Upper lobe of left lung (tissue), 6 donors: ENCODE results near the gene STX8. TPM values are rescaled to one million over a fixed set of nuclear protein-coding genes. Genes with fewer than 3 reads are reported as not detected.
A peak's percentile ranks its signal among the peaks of the same experiment; 100 is the strongest.

ENCODE experiments used
- ATAC-seq, 2 donors: fragments of 200-7000 bp; cut with Tn5 transposase; one replicate each; pipeline ENCODE4 v1.9.1; 2022; ENCODE audit warnings: mild to moderate bottlenecking in 2 of 2, moderate library complexity in 2 of 2; ENCODE audit not compliant: low FRiP score in 2 of 2
- DNase-seq, 2 donors: peaks; one replicate each; pipeline ENCODE4 v3.0.0-alpha.2; 2019 to 2020
- H3K27ac ChIP-seq, 4 donors: fragments of 200-600 bp; sonication (generic); one replicate each; pipeline ENCODE4 v1.5.1; 2016 to 2019
- H3K27me3 ChIP-seq, 4 donors: fragments of 200-600 bp; sonication (generic); one replicate each; pipeline ENCODE4 v1.5.1; 2017 to 2019
- H3K36me3 ChIP-seq, 4 donors: fragments of 200-600 bp; sonication (generic); one replicate each; pipeline ENCODE4 v1.5.1; 2016 to 2019
- H3K4me1 ChIP-seq, 4 donors: fragments of 200-600 bp; sonication (generic); one replicate each; pipeline ENCODE4 v1.5.1; 2018 to 2019
- H3K4me3 ChIP-seq, 4 donors: fragments of 200-600 bp; sonication (generic); one replicate each; pipeline ENCODE4 v1.5.1; 2017 to 2019; ENCODE audit warnings: mild to moderate bottlenecking in 2 of 4, moderate library complexity in 1 of 4
- H3K9me3 ChIP-seq, 4 donors: fragments of 200-600 bp; sonication (generic); one replicate each; pipeline ENCODE4 v1.5.1; 2018 to 2019
- EP300 ChIP-seq, 4 donors: sonication (generic); formaldehyde crosslinking; IDR thresholded peaks; one replicate each; pipeline ENCODE4 v1.5.1; 2017; ENCODE audit warnings: antibody characterized with exemption in 4 of 4, control low read depth in 2 of 4
- POLR2A ChIP-seq, 4 donors: fragments of 450-650 bp; IDR thresholded peaks; one replicate each; pipeline ENCODE4 v1.5.1; 2016 to 2017; ENCODE audit warnings: antibody characterized with exemption in 4 of 4, mild to moderate bottlenecking in 2 of 4
- POLR2AphosphoS5 ChIP-seq, 2 donors: sonication (generic); formaldehyde crosslinking; IDR thresholded peaks; one replicate each; pipeline ENCODE4 v1.5.1; 2017; ENCODE audit warnings: antibody characterized with exemption in 2 of 2
- WGBS, 2 donors: methylation state at CpG; one replicate each; pipeline ENCODE4 v1.1.5; 2017 to 2018; 5-methylcytosine and 5-hydroxymethylcytosine counted together
- total RNA-seq, 6 donors: library from RNA; depleted of rRNA in 4 of 6; stranded (reverse); fragments of >200 nt in 4 of 6; gene quantifications; one replicate each; pipeline versions ENCODE4 v1.1.0 to v1.2.1, GENCODE V29; 2016 to 2021
- TF ChIP-seq, protein P1 (sequence below), 6 experiments: fragments of 450-650 bp in 4 of 6; fragments of 200-600 bp in 2 of 6; sonication (generic) in 2 of 6; IDR thresholded peaks; one replicate each; pipeline ENCODE4 v1.5.1; 2016 to 2019; ENCODE audit warnings: antibody characterized with exemption in 6 of 6
- donor health status: DM: no; HTN: no; CAD: no; lungs with moderate emphysema.
- donor health status: DM: no; HTN: yes; CAD: no; lungs with severe emphysema.

STX8 gene
- total RNA-seq, 6 donors from 2014 or later, result 39.2 to 138 (median 52.3) TPM

DNA sequence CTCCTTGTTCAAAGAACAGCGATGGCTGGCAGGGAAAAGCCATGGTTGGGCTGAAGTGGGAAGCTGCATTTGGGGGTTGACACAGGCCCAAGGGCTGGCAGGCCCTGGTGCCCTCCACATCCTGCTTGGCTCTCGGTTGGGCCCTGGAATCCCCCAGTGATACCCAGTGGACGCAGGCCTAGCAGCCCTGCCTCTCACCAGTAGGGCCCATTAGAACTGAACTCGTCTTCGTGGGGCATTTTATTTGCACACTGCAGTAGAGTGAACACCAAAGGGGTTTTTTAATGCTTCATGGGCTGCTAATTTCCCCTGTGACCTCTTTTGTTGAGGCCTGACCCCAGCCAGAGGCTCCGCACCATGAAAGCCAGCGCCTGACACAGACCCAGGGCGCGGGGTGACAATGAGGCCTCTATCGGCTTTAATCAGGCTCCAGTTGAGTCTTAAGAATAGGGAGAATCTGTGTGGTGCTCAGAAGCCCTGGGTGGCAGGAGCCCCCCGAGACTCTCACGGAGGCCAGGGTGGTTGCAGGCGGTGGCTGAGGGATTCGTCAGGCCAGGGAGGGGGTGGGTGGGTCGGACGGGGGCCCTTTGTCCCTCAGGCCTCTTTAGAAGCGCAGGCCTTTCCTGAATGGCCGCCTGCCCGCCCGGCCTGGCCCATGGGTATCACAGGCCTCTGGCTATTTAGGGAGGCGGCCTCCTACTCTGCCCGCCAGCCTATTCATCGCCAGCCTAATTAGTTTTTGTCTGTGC, 355.0 kb downstream of the STX8 start:
- H3K4me3 ChIP-seq, result no peak overlapping the region
- 91 to 92% methylated on average over 22 to 23 of the region's 23 CpGs for WGBS, 2 donors
- no peak for DNase-seq
- peaks cover 0 to 11% (median 5%) of the 10 kb centered on the region in 4 donors for H3K9me3 ChIP-seq
- TF ChIP-seq POLR2AphosphoS5 (IDR thresholded peaks at IDR 0.05) (no peak), EP300 (IDR thresholded peaks at IDR 0.05) (no peak), POLR2A (IDR thresholded peaks at IDR 0.05) (no peak)
- TF ChIP-seq, protein P1, sequence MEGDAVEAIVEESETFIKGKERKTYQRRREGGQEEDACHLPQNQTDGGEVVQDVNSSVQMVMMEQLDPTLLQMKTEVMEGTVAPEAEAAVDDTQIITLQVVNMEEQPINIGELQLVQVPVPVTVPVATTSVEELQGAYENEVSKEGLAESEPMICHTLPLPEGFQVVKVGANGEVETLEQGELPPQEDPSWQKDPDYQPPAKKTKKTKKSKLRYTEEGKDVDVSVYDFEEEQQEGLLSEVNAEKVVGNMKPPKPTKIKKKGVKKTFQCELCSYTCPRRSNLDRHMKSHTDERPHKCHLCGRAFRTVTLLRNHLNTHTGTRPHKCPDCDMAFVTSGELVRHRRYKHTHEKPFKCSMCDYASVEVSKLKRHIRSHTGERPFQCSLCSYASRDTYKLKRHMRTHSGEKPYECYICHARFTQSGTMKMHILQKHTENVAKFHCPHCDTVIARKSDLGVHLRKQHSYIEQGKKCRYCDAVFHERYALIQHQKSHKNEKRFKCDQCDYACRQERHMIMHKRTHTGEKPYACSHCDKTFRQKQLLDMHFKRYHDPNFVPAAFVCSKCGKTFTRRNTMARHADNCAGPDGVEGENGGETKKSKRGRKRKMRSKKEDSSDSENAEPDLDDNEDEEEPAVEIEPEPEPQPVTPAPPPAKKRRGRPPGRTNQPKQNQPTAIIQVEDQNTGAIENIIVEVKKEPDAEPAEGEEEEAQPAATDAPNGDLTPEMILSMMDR (IDR thresholded peaks at IDR 0.05), result no peak
- no peaks in the 10 kb centered on the region for H3K27me3 ChIP-seq
- no peak overlapping the region for H3K27ac ChIP-seq
- H3K4me1 ChIP-seq, result no peaks in the 10 kb centered on the region
- H3K36me3 ChIP-seq, result no peaks in the 10 kb centered on the region
- ATAC-seq, result no peak

DNA sequence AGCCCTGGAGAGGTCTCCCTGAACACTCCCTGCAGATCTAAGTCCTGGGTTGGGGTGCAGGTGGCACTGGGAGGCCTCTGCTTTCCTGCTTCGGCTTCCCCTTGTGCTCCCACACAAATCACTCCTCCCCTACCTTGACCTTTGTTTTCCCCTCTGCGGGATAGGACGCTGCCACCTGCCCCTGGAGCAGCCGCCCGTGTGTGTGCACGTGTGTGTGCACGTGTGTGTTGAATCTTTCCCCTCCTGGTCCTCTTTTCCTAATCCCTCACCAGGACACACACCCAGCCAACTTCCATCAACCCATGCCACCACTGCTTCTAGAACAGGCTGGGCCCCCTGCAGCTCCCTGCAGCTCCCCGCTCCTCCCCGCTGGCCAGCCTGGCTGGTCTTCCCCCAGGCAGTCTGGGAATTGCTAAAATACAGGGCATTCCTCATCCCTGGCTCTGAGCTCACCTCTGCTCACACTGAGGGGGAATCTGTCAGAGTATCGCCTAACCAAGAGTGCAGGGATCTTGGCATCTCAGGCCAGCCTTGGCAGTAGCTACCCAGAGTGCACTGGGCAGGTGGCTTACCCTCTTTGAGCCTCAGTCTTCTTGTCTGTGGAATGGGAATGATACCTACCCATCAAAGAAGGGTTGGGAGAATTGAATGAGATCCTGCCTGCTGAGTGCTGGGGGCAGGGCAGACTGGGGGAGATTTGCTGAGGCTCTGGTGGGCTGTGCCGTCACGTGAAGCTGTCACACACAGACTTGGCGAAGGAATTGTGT, 355.8 kb downstream of the STX8 start:
- H3K9me3 ChIP-seq, result peaks cover 0 to 19% (median 12%) of the 10 kb centered on the region in 4 donors
- H3K4me3 ChIP-seq, result no peak overlapping the region
- WGBS, 2 donors, result 90 to 92% methylated on average over 10 to 13 of the region's 13 CpGs
- DNase-seq (no peak), ATAC-seq (no peak)
- no peak overlapping the region for H3K27ac ChIP-seq
- TF ChIP-seq, protein P1 (IDR thresholded peaks at IDR 0.05), result no peak
- no peak for TF ChIP-seq POLR2A (IDR thresholded peaks at IDR 0.05)
- no peak for TF ChIP-seq POLR2AphosphoS5 (IDR thresholded peaks at IDR 0.05)
- no peak for TF ChIP-seq EP300 (IDR thresholded peaks at IDR 0.05)
- H3K27me3 ChIP-seq, result no peaks in the 10 kb centered on the region
- no peaks in the 10 kb centered on the region for H3K4me1 ChIP-seq
- no peaks in the 10 kb centered on the region for H3K36me3 ChIP-seq

DNA sequence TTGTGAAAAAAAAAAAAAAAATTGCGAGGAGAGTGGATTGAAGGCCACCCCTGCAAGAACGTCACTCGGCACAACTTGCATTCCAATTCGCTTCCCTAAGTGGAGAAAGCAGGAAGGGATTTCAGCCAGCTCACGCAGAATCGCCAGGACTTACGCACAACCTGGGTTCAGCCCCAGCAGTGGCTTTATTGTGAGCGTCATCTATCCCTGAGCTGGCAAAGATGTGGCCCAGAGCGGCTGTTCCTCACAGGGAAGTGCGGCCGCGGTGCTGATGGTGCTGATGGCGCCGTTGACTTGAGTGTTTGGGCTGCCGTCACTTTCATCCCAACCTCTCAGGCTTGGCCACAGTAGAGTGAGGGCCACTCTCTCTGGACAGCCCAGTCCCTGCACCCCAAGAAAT, 356.7 kb downstream of the STX8 start:
- TF ChIP-seq EP300 (IDR thresholded peaks at IDR 0.05), result no peak
- TF ChIP-seq, protein P1 (IDR thresholded peaks at IDR 0.05), result no peak
- TF ChIP-seq POLR2A (IDR thresholded peaks at IDR 0.05), result no peak
- no peak for TF ChIP-seq POLR2AphosphoS5 (IDR thresholded peaks at IDR 0.05)
- WGBS, 2 donors, result 83 to 92% methylated on average over 11 to 15 of the region's 15 CpGs
- peaks cover 0 to 21% (median 13%) of the 10 kb centered on the region in 4 donors for H3K9me3 ChIP-seq
- H3K4me3 ChIP-seq, result no peak overlapping the region
- no peak for ATAC-seq
- no peak for DNase-seq
- no peak overlapping the region for H3K27ac ChIP-seq
- no peaks in the 10 kb centered on the region for H3K27me3 ChIP-seq
- H3K36me3 ChIP-seq, result no peaks in the 10 kb centered on the region
- no peaks in the 10 kb centered on the region for H3K4me1 ChIP-seq

DNA sequence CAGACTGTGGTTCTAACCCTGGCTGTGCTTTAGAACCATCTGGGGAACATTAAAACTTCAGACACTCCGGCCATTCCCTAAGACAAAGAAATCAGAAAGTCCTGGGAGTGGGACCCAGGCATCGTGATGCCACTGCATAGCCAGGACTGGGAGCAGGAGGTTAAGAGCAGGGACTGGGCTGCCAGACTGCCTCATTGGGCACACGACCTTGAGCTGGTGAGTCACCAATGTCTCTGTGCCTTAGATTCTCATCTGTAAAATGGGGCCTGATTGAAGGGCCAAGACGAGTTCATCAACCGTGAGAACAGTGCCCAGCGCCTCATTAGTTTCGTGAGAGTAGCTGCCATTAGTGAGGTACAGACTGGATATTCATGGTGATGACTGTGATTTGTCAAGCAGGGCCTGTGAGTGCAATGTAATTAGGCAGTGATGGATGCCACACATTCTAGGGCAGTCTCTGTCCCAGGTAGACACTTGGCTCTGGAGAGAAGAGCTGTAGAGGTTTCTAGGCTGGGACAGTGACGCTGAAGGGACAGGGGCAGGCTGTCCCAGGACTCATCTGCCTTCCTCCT, 357.5 kb downstream of the STX8 start:
- peaks cover 0 to 21% (median 13%) of the 10 kb centered on the region in 4 donors for H3K9me3 ChIP-seq
- no peak for DNase-seq
- H3K4me3 ChIP-seq, result no peak overlapping the region
- H3K36me3 ChIP-seq, result no peaks in the 10 kb centered on the region
- ATAC-seq, result no peak
- no peaks in the 10 kb centered on the region for H3K27me3 ChIP-seq
- peak overlapping the region in 1 of 4 donors; percentile 23 for H3K27ac ChIP-seq
- 85 to 87% methylated on average over 7 to 8 of the region's 8 CpGs for WGBS, 2 donors
- H3K4me1 ChIP-seq, result no peaks in the 10 kb centered on the region
- TF ChIP-seq EP300 (IDR thresholded peaks at IDR 0.05) (no peak), POLR2A (IDR thresholded peaks at IDR 0.05) (no peak), POLR2AphosphoS5 (IDR thresholded peaks at IDR 0.05) (no peak)
- TF ChIP-seq, protein P1 (IDR thresholded peaks at IDR 0.05), result no peak
